Ectodermal cell (in vitro differentiated cells): ENCODE results near the gene IL6ST. TPM values are rescaled to one million over a fixed set of nuclear protein-coding genes. Genes with fewer than 3 reads are reported as not detected.
"Not testable (repeated sequence)": the region's sequence is repeated elsewhere in the genome, so short reads cannot be mapped to it uniquely, and the experiment has no call there.

Experiments used
- H3K27ac ChIP-seq: 2 replicates; pipeline ENCODE4 v1.7.0; 2013; ENCODE audit warnings: mild to moderate bottlenecking, low read depth, low read length; ENCODE audit not compliant: insufficient read depth, poor library complexity, severe bottlenecking
- H3K27me3 ChIP-seq: 2 replicates; pipeline ENCODE4 v1.7.0; 2013; ENCODE audit warnings: mild to moderate bottlenecking, low read length; ENCODE audit not compliant: insufficient read depth, control insufficient read depth, poor library complexity, severe bottlenecking
- H3K36me3 ChIP-seq: one replicate; pipeline ENCODE4 v1.7.0; 2013; ENCODE audit warnings: low read length; ENCODE audit not compliant: control insufficient read depth, insufficient read depth
- H3K4me1 ChIP-seq: one replicate; pipeline ENCODE4 v1.7.0; 2013; ENCODE audit warnings: low read length; ENCODE audit not compliant: control insufficient read depth, insufficient read depth
- H3K4me3 ChIP-seq: 2 replicates; pipeline ENCODE4 v1.7.0; 2013; ENCODE audit warnings: low read depth, low read length, control low read depth; ENCODE audit not compliant: insufficient read depth
- H3K9me3 ChIP-seq: 2 replicates; pipeline ENCODE4 v1.7.0; 2013; ENCODE audit warnings: mild to moderate bottlenecking, low read length, moderate library complexity; ENCODE audit not compliant: control insufficient read depth
- WGBS, 2 experiments: methylation state at CpG; one replicate each; pipeline ENCODE4 v1.1.7; 2013; ENCODE audit warnings: missing lambda C conversion rate in 2 of 2; 5-methylcytosine and 5-hydroxymethylcytosine counted together
- polyA plus RNA-seq, 4 experiments: library from polyadenylated mRNA; stranded (reverse); fragments of 50-300 nt; gene quantifications; one replicate each; pipeline ENCODE4 v1.2.3, GENCODE V29; 2013

Gene IL6ST
- 17.7 TPM for polyA plus RNA-seq (2013, experiment 1 of 4)
- polyA plus RNA-seq (2013, experiment 2 of 4), result 13.7 TPM
- polyA plus RNA-seq (2013, experiment 3 of 4), result 19.6 TPM
- 26.3 TPM for polyA plus RNA-seq (2013, experiment 4 of 4)

- WGBS, 2 experiments, result 0 to 1% methylated on average over 48 of the region's 48 CpGs
- peak within 1 kb of the TSS; percentile 91 for H3K27ac ChIP-seq
- H3K4me1 ChIP-seq, result peaks cover 13% of the 10 kb centered on the region
- H3K4me3 ChIP-seq, result peak within 1 kb of the TSS; percentile 82
- H3K9me3 ChIP-seq, result no peaks in the 10 kb centered on the region
- H3K27me3 ChIP-seq, result no peaks in the 10 kb centered on the region
- H3K36me3 ChIP-seq, result no peaks in the 10 kb centered on the region
These were observed at the start of gene IL6ST for GRCh38 chr5:55994495-55994997. IL6ST (minus strand) TSS chr5:55994963; CDS start chr5:55976278, 18,685 bp downstream.

DNA sequence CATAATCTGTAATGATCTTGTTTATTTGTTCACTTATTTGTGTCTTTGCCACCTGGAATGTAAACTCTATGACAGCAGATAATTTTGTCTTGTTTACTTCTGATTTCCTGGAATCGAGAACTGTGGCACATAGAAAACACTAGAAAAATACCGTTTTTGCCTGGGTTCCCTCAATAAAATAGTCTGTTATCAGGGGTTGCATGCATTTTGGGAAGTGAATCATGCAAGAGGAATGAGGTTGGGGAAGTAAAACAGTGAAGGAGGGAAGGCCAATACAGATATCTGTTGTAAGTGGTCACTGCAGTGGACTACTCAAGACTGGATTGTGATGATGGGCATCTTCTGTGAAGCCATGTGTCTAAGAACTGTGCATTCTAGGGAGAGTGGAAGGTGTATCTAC lies 45.2 kb upstream of the IL6ST start:
- Histone ChIP-seq H3K27ac (no peak overlapping the region), H3K36me3 (no peaks in the 10 kb centered on the region), H3K4me1 (peaks cover 5% of the 10 kb centered on the region), H3K4me3 (no peak overlapping the region), H3K27me3 (no peaks in the 10 kb centered on the region), H3K9me3 (no peaks in the 10 kb centered on the region)
- WGBS, 2 experiments, result 90 to 93% methylated on average over 2 of the region's 2 CpGs

GRCh38 chr5:56038206-56038605 lies 43.4 kb upstream of the IL6ST start:
- not testable (repeated sequence) for H3K9me3 ChIP-seq, H3K4me3 ChIP-seq, H3K27me3 ChIP-seq, H3K27ac ChIP-seq, H3K4me1 ChIP-seq, H3K36me3 ChIP-seq
- 88 to 100% methylated on average over 1 of the region's 6 CpGs for WGBS, 2 experiments

GRCh38 chr5:56037531-56038010 lies 42.8 kb upstream of the IL6ST start:
- Histone ChIP-seq H3K4me3 (no peak overlapping the region), H3K27me3 (no peaks in the 10 kb centered on the region), H3K36me3 (no peaks in the 10 kb centered on the region), H3K9me3 (no peaks in the 10 kb centered on the region), H3K27ac (no peak overlapping the region), H3K4me1 (peaks cover 5% of the 10 kb centered on the region)
- 81 to 84% methylated on average over 4 of the region's 4 CpGs for WGBS, 2 experiments

DNA sequence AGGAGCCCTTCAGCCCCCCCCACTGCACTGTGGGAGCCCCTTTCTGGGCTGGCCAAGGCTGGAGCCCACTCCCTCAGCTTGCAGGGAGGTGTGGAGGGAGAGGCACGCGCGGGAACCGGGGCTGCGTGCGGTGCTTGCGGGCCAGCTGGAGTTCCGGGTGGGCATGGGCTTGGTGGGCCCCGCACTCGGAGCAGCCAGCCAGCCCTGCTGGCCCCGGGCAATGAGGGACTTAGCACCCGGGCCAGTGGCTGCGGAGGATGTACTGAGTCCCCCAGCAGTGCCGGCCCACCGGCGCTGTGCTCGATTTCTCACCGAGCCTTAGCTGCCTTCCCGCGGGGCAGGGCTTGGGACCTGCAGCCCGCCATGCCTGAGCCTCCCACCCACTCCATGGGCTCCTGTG lies 40.6 kb upstream of the IL6ST start:
- H3K27ac ChIP-seq, H3K9me3 ChIP-seq, H3K4me1 ChIP-seq, H3K27me3 ChIP-seq, H3K36me3 ChIP-seq, H3K4me3 ChIP-seq: not testable (repeated sequence)
- WGBS, 2 experiments, result 96% methylated on average over 21 of the region's 21 CpGs

DNA sequence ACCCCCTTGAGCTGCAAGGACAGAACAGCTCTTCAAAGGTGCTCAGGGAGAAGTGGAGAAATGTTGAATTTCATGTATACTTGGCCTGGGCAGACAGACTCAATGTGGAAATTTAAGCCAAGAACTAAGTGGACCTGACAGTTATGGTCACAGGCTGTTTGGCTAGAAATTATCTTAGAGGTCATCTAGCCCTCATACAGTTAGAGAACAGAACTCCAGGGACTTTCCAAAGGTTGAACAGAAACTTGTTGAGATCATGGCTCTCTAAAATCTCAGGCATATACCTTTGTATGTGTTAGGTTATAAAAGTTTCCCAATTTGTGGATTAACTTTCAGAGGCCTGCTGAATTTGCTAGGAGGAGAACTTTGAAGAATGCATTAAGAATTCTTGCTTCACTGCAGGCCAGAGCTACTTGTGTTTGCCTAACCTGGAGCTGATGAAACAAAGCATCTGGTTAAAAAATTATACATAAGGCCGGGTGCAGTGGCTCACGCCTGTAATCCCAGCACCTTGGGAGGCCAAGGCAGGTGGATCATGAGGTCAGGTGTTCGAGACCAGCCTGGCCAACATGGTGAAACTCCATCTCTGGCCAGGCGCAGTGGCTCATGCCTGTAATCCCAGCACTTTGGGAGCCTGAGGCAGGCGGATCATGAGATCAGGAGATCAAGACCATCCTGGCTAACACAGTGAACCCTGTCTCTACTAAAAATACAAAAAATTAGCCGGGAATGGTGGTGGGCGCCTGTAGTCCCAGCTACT lies 35.3 kb upstream of the IL6ST start:
- H3K36me3 ChIP-seq, H3K9me3 ChIP-seq, H3K27me3 ChIP-seq, H3K27ac ChIP-seq, H3K4me3 ChIP-seq, H3K4me1 ChIP-seq: not testable (repeated sequence)
- 87 to 95% methylated on average over 7 of the region's 7 CpGs for WGBS, 2 experiments

GRCh38 chr5:56029457-56029856 lies 34.7 kb upstream of the IL6ST start:
- Histone ChIP-seq H3K27ac (no peak overlapping the region), H3K36me3 (no peaks in the 10 kb centered on the region), H3K9me3 (no peaks in the 10 kb centered on the region), H3K4me3 (no peak overlapping the region), H3K4me1 (no peaks in the 10 kb centered on the region), H3K27me3 (no peaks in the 10 kb centered on the region)

DNA sequence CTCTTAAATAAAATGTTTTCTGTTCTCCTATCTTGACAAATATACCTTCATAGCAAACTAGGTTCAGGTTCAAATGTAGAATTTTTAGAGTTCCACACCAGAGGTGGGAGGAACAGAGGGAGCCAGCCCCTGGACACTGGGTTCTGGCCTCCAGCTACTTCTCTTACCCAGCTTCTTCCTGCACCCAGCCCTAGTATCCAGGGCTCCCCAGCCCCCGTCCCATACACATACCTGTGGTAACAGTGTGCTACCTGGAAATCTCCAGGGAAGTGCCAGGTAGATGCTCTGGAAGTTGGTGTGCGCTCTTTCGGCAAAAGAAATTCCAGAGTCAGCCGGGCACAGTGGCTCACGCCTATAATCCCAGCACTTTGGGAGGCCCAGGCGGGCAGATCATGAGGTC lies 33.9 kb upstream of the IL6ST start:
- Histone ChIP-seq H3K36me3 (no peaks in the 10 kb centered on the region), H3K27ac (no peak overlapping the region), H3K27me3 (no peaks in the 10 kb centered on the region), H3K4me3 (no peak overlapping the region), H3K4me1 (no peaks in the 10 kb centered on the region), H3K9me3 (no peaks in the 10 kb centered on the region)
- 92 to 94% methylated on average over 6 of the region's 6 CpGs for WGBS, 2 experiments

DNA sequence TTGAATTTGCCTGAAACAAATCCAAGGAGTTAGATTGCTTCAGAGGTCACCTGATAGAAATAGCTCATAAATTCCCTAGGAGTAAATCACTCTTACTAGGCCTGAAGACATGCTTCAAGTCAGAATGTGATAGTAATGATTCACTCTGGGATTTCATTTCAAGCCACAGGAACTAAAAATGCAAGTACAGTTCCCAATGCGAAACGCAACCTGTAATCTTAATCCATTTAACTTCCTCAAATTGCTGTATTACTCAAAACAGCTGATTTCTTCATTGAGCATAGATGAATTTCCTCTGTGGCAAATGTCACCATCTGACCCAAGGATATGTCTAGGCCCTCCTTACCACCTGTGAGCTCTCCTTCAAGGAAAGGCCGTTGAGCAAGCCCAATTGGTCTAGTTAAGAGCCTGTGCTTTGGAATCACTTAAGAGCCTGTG lies 32.1 kb upstream of the IL6ST start:
- 91 to 92% methylated on average over 3 of the region's 3 CpGs for WGBS, 2 experiments
- no peaks in the 10 kb centered on the region for H3K36me3 ChIP-seq
- no peak overlapping the region for H3K27ac ChIP-seq
- H3K27me3 ChIP-seq, result no peaks in the 10 kb centered on the region
- H3K4me3 ChIP-seq, result no peak overlapping the region
- H3K9me3 ChIP-seq, result no peaks in the 10 kb centered on the region
- no peaks in the 10 kb centered on the region for H3K4me1 ChIP-seq

GRCh38 chr5:56025151-56025885 lies 30.6 kb upstream of the IL6ST start:
- Histone ChIP-seq H3K27ac (no peak overlapping the region), H3K27me3 (no peaks in the 10 kb centered on the region), H3K4me1 (no peaks in the 10 kb centered on the region), H3K4me3 (no peak overlapping the region), H3K9me3 (no peaks in the 10 kb centered on the region), H3K36me3 (no peaks in the 10 kb centered on the region)
- WGBS, 2 experiments, result 93 to 95% methylated on average over 4 of the region's 4 CpGs
